Fibroblast of pulmonary artery (primary cell): ENCODE measurements around the gene GAB4.

Source experiments
- DNase-seq: peaks from one replicate; pipeline ENCODE4 v3.0.0-alpha.2; 2010; ENCODE audit warnings: low read depth
- H3K4me3 ChIP-seq: replicated peaks from 2 replicates; pipeline ENCODE4 v1.5.1; 2011; ENCODE audit warnings: low read depth, mild to moderate bottlenecking, control low read depth, low read length, moderate library complexity
- TF ChIP-seq, protein P1 (sequence below): IDR thresholded peaks from 2 replicates; pipeline ENCODE4 v1.5.1; 2011; ENCODE audit warnings: mild to moderate bottlenecking, control low read depth, low read length, inconsistent platforms; ENCODE audit errors: missing control alignments

The GAB4 gene

DNA sequence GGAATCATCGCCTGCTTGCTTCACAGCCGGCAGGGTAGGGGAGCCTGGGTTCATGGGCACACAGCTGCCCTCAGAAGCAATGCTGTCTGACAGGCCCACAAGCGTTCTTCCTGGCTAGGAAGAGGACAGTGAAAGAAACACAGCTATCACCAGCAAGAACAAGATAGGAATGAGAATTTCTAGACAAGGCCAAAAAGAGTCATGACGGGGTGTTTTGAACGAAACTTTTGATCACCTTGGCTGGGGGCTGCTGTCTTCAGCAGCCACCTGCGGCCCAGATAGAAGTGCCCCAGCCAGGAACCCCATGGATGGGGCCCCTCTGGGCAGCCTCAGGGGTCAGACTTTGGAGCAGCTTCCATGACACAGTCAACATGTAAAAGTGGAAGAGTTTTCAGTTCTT, 41.8 kb downstream of the GAB4 start:
- TF ChIP-seq, protein P1, sequence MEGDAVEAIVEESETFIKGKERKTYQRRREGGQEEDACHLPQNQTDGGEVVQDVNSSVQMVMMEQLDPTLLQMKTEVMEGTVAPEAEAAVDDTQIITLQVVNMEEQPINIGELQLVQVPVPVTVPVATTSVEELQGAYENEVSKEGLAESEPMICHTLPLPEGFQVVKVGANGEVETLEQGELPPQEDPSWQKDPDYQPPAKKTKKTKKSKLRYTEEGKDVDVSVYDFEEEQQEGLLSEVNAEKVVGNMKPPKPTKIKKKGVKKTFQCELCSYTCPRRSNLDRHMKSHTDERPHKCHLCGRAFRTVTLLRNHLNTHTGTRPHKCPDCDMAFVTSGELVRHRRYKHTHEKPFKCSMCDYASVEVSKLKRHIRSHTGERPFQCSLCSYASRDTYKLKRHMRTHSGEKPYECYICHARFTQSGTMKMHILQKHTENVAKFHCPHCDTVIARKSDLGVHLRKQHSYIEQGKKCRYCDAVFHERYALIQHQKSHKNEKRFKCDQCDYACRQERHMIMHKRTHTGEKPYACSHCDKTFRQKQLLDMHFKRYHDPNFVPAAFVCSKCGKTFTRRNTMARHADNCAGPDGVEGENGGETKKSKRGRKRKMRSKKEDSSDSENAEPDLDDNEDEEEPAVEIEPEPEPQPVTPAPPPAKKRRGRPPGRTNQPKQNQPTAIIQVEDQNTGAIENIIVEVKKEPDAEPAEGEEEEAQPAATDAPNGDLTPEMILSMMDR, result no peak
- no peak for DNase-seq
- no peak overlapping the region for H3K4me3 ChIP-seq

DNA sequence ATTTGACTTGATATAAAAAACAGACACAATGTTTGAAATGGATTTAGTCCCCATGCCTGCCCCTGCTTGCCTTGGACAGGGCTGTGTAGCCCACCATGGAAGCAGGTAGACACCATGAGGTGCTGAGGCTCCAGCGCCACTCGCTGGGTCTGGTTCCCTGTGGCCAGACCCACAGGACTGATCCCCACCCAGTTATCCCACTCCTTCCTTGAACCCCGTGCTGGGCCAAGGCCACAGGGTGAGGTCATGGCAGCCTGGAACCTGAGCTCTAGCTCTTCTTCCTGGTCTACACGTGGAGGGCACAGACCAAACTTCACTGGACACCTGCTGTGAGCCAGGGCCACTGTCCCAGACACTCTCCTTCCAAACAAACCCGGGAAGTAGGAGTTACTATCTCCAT, 42.5 kb downstream of the GAB4 start:
- H3K4me3 ChIP-seq, result no peak overlapping the region
- DNase-seq, result no peak
- TF ChIP-seq, protein P1, result no peak

DNA sequence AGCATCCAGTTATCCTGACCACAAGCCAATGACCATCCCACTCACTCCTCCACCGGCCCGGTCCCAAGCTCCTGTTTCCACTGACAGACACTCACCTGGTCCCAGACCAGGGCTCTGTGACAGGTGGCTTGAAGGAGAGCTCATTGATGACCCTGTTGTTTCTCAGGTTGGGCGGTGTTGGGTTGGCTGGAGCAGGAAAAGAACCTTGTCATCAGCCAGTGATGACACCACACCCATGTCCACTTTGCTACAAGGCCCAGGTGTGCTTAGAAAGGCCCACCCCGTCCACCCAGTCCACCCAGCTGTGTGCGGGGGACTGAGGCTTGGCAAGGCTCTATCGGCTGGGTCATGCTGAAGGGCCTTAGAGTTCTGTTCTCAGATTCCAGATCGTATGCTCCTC, 42.9 kb downstream of the GAB4 start:
- TF ChIP-seq, protein P1, result no peak
- H3K4me3 ChIP-seq, result no peak overlapping the region
- no peak for DNase-seq

DNA sequence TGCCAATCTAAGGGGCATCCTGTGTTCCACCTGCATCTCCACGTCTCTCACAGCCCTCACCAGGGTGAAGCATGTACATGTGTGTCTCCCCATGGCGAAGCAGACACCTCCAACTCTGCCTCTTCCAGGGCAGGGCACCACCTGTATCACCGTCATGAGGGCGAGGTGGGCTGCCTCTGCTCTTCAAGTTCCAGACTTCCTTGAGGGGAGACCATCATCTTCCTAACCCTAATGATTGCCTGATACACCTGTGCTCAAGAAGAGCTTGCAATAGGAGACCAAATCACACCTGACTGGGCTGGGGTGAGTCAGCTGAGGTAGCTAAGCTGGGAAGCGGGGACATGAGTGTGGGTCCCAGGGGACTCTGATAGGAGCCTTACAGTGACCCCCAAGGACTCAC, 43.7 kb downstream of the GAB4 start:
- DNase-seq, result no peak
- no peak overlapping the region for H3K4me3 ChIP-seq
- TF ChIP-seq, protein P1, result no peak

DNA sequence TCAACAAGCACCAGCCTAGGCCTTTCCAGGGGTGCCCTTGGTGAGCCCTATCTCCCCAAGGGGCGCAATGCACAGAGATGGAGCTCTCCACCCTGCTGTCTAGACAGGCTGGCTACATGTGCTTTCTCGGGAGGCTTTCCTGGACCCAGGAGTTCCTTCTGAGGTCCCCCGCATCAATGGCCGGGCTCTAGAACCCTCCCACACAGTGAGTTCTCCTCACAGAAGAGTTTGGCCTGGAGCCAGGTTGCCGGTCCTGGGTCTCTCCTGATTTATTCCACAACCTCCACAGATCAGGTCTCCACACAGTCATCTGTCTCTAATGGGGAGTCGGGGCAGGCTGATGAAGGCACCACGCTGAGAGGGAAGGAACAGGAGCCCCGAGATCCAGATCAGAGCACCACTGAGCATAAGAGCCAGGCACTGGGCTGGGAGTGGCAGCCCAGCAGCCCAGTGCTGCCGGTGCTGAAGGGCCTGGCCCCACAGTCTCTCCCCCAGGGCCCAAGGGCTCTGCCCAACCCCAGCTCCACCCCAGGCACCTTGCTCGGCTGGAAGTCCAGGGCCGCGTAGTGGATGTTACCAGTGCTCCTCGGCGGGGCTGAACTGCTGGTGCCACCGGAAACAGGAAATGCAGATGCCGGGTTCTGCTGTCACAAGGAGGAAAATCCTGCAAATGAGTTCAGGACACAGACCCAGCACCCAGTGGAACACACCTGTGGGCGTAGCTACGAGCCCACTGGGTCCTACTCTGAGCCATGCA, 44.7 kb downstream of the GAB4 start:
- DNase-seq, result no peak

DNA sequence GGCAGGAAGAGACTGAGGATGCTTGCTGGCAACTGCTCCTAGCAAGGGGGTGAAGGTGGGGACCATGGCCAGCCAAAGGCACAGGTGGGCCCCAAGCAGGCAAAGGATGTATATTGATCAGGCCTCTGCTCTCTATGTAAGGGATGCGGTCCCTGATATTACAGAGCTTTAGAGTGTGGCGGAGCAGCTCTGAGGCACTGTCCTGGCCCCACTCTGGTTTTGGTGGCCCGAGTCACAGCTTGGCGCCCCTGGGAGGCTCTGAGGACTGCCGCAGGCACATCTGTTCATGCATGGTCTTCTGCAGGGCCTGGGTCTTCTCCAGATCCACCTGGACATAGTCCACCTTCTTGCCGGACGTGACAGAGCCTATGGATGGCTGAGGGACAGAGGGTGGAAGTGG, 45.5 kb downstream of the GAB4 start:
- TF ChIP-seq, protein P1, result no peak
- no peak for DNase-seq
- no peak overlapping the region for H3K4me3 ChIP-seq

More for the DNA sequence above, 44.7 kb downstream of the GAB4 start:
- no peak overlapping the region for H3K4me3 ChIP-seq
- TF ChIP-seq, protein P1, result no peak
